SK-N-SH (cell line): ENCODE measurements around the gene IL1RL2.

Source experiments
- CTCF ChIP-seq: fragments of 200-600 bp; sonication (generic); IDR thresholded peaks from 2 replicates; pipeline ENCODE4 v1.6.1; 2017; ENCODE audit warnings: antibody characterized with exemption, mild to moderate bottlenecking, moderate library complexity
- GABPA ChIP-seq: IDR thresholded peaks from 2 replicates; pipeline ENCODE4 v1.4.0; 2012; ENCODE audit warnings: low read depth, mild to moderate bottlenecking
- SIN3A ChIP-seq: IDR thresholded peaks from 2 replicates; pipeline ENCODE4 v1.6.1; 2012; ENCODE audit warnings: low read depth, mild to moderate bottlenecking, low read length, moderate library complexity, borderline replicate concordance
- SMC3 ChIP-seq: IDR thresholded peaks from 2 replicates; pipeline ENCODE4 v1.6.1; 2012; ENCODE audit warnings: low read depth, low read length, improper control_type of control experiment
- TAF1 ChIP-seq: IDR thresholded peaks from 2 replicates; pipeline ENCODE4 v1.6.1; 2012; ENCODE audit warnings: low read depth, mild to moderate bottlenecking, low read length, moderate library complexity, borderline replicate concordance

GRCh38 chr2:102187496-102188150, 800 bp downstream of the IL1RL2 start:
- TF ChIP-seq CTCF (no peak), SIN3A (no peak), SMC3 (no peak), GABPA (no peak), TAF1 (no peak)
